Suprapubic skin (tissue), 3 donors: Measurements from ENCODE around the gene ARMC12.
A peak's percentile ranks its signal among the peaks of the same experiment; 100 is the strongest.

Experiments
- CTCF ChIP-seq, 2 donors: fragments of 200-600 bp in 1 of 2; fragments of 450-650 bp in 1 of 2; sonication (generic) in 1 of 2; IDR thresholded peaks; one replicate each; pipeline ENCODE4 v1.5.1; 2016 to 2019; ENCODE audit warnings: antibody characterized with exemption in 2 of 2, mild to moderate bottlenecking in 1 of 2, moderate library complexity in 1 of 2
- EP300 ChIP-seq: sonication (generic); formaldehyde crosslinking; IDR thresholded peaks from one replicate; pipeline ENCODE4 v1.6.1; 2017; ENCODE audit warnings: antibody characterized with exemption
- POLR2A ChIP-seq, 2 donors: fragments of 450-650 bp; IDR thresholded peaks; one replicate each; pipeline ENCODE4 v1.6.1; 2017; ENCODE audit warnings: antibody characterized with exemption in 2 of 2, mild to moderate bottlenecking in 2 of 2, moderate library complexity in 2 of 2

- TF ChIP-seq CTCF (IDR thresholded peaks at IDR 0.05) (no peak), POLR2A (IDR thresholded peaks at IDR 0.05) (no peak), EP300 (peak; percentile 46)
Measured at GRCh38 chr6:35722121-35722761, 14.6 kb upstream of the ARMC12 start.
